GM12891 (cell line): ENCODE results near the gene TRPV5.

Source experiments
- DNase-seq: peaks from one replicate; pipeline ENCODE4 v3.0.0; 2011; ENCODE audit warnings: low spot score; ENCODE audit not compliant: insufficient read length
- FAIRE-seq: peaks from 2 replicates; lab custom pipeline; 2011; peaks lifted over from hg19 to GRCh38; lab: Jason Lieb, UNC
- PAX5 ChIP-seq: IDR thresholded peaks from 2 replicates; pipeline ENCODE4 v1.6.1; 2011; ENCODE audit warnings: low read length, moderate library complexity, mild to moderate bottlenecking; ENCODE audit not compliant: insufficient read depth, severe bottlenecking
- POLR2A ChIP-seq: IDR thresholded peaks from 2 replicates; pipeline ENCODE4 v1.6.1; 2011; ENCODE audit warnings: low read depth, low read length, control low read depth
- POLR2AphosphoS5 ChIP-seq: IDR thresholded peaks from 2 replicates; pipeline ENCODE4 v1.6.1; 2011; ENCODE audit warnings: low read depth, low read length, control low read depth
- POU2F2 ChIP-seq: IDR thresholded peaks from 2 replicates; pipeline ENCODE4 v1.6.1; 2011; ENCODE audit warnings: low read depth, mild to moderate bottlenecking, control low read depth, low read length, moderate library complexity
- SPI1 ChIP-seq: IDR thresholded peaks from 2 replicates; pipeline ENCODE4 v1.6.1; 2011; ENCODE audit warnings: low read depth, low read length, control low read depth
- TAF1 ChIP-seq: IDR thresholded peaks from 2 replicates; pipeline ENCODE4 v1.6.1; 2011; ENCODE audit warnings: low read depth, low read length, control low read depth

The TRPV5 gene

DNA sequence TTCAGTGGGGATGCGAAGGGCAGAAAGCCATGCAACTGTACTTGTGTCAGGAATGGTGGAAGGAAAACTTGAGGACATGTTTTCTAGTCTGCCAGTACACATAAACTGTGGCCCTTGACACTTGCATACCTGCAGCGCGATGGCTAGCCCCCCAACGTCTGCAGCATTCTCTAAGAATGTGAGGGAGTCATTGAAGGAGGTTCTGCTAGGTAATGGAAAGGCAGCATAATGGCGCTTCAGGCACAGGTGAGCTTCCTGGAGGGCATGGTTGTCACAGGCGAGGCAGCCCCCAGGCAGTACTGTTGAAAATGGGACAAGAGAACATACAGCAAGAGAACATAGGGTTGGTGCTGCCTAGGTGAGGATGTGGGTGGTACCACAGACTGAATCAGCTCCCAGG, 9.2 kb upstream of the TRPV5 start:
- DNase-seq (no peak), FAIRE-seq (no peak)
- TF ChIP-seq POLR2AphosphoS5 (no peak), TAF1 (no peak)

DNA sequence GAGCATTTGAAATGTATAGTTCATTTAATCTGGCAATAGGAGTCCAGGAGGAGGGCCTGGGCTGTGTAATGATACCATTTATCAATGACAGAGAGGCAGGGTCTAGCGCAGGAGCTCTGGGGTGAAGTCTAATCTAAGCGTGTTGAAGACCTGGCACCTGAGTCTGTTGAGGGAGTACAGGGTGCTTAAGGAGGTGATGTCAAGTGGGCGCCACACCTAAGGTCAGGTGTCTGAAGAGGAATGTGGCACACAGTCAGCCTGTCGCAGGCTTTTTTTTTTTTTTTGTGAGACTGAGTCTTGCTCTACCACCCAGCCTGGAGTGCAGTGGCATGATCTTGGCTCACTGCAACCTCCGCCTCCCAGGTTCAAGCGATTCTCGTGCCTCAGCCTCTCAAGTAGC, 8.0 kb upstream of the TRPV5 start:
- TF ChIP-seq POU2F2 (no peak), POLR2AphosphoS5 (no peak), POLR2A (no peak), SPI1 (no peak), PAX5 (no peak), TAF1 (no peak)
- DNase-seq (no peak), FAIRE-seq (no peak)

DNA sequence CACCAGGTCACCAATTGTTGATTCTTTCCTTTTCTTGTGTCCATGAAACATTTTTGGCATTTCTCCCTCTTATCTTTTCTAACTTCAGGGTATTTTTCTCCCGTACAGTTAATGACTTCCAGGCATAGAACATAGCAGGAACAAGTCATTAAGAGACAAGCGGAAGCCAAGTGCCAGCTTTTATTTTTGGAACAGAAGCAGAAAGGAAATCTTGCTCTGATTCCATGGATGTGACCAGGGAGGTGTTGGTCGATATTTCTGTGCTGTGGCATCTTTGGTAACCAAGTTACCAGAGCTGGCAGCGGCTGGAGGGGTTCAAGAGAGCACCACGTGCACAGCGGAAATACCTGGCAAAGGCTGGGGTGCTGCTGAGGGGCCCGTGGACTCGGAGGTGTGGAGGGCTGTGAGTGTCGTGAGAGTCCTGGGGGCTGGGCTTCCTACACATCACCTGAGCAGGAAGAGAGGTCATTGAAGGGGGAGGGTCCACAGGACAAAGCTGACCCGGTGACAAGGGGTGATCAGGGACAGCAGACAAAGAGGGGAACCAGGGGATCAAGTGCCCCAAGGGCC, 7.5 kb upstream of the TRPV5 start:
- DNase-seq (no peak), FAIRE-seq (no peak)
- no peak for TF ChIP-seq POLR2AphosphoS5
- TF ChIP-seq SPI1, result no peak
- TF ChIP-seq POLR2A, result no peak

DNA sequence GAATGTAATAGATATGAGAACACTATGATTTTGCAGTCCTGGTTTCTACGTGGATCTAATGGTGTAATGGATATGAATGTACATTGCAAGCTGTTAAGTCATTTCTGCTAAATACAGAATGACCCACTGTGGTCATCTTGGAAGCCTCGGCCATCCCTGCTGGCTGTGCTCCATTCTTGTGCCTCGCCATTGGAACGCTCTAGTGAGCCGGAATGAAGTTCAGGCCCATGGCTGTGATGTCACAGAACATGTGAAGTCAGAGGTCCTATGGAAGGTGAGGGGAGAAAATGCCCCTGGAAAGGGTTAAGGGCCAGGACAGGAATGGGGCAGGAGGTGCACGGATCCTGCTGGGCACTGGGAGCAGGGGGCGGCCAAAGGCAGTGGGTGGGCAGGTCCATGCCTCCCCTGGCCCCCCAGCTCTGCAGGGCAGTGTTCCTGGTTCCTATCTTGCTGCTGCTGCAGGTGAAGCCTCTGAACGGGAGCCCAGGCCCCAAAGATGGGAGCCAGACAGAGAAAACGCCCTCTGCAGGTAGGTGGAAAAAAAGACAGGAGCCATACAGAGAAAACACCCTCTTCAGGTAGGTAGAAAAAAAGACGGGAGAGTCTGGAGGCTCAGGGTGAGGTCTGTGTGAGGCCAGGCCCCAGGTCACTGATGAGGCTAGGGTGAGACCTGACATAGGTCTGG, 5.8 kb upstream of the TRPV5 start, which contains the start of gene LLCFC1:
TSS of gene LLCFC1 (plus strand) at position 259 of the 685 bp plus-strand sequence. CDS start at position 397, 138 bp downstream.
- DNase-seq, result peak; percentile 51
- FAIRE-seq, result no peak
- no peak for TF ChIP-seq POLR2AphosphoS5
- TF ChIP-seq POLR2A, result no peak
- TF ChIP-seq TAF1, result no peak
- TF ChIP-seq PAX5, result no peak
- no peak for TF ChIP-seq SPI1
- no peak for TF ChIP-seq POU2F2

DNA sequence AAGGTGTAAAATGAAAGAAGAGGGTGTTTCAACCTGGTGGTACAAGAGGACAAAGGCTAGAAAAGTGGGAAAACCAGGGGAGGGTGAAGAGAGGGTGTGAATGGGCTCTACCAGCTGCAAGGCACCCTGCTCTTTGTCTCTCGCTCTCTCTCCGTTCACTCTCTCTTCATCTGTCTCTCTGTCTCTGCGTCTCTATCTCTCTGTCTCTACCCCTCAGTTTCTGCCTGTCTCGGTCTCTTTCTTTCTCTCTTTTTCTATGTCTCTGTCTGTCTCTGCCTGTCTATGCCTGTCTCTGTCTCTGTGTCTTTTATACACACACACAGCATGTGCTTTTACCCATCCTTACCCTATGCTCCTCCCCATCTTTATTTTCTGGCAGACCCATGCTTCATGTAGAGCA, 5.1 kb upstream of the TRPV5 start:
- TF ChIP-seq TAF1 (no peak), POU2F2 (no peak), POLR2A (no peak), PAX5 (no peak), POLR2AphosphoS5 (no peak), SPI1 (no peak)
- FAIRE-seq (no peak), DNase-seq (no peak)

DNA sequence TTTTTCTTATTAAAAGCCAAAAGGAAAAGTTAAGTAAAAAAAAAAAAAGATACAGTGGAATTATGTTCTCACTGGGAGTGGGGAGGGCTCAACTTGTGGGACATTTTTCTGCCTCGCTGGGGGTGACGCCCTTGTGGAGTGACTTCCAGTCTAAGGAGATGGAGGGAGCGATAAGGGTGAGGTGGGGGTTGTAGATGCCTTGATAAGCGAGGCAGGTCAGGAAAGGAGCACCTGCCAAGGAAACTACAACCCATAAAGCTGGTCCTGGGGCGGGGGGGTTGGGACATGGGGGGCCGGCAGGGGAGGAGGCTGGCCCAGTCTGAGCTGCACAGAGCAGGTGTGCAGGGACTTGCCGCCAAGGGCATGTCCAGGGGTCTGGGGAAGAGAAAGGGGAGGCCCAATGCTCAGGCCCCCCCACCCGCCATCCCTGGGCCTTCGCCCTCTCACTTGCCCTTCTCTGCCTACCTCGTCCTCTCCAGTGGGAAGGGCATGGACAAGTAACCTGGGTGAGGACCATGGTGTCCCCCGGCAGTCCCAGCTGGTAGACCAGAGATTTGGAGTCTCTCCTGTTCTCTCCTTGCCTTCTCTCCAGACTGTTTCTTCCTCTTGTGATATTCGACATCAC, 2.5 kb upstream of the TRPV5 start:
- FAIRE-seq, result no peak
- no peak for DNase-seq
- TF ChIP-seq POU2F2 (no peak), POLR2AphosphoS5 (no peak), TAF1 (no peak), SPI1 (no peak), PAX5 (no peak), POLR2A (no peak)

DNA sequence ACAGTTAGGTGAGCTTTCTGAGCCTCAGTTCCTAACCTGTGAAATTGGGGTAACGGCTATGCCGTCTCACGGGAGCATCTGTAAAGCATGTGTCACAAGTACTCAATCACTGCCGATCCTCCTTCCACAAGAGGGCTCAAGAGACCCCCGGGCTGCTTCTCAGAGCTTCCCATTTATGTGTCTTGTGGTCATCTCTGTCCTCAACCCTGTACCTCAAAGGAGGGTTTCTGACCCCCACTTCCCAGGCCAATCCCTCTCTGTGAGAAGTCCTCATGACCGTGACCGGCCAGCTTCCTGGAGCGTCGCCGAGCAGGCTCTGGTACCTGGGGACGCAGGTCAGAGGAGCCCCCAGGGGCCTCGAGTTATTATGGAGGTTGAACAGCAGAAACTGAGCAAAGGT, 510 bp upstream of the TRPV5 start:
- DNase-seq (no peak), FAIRE-seq (no peak)
- TF ChIP-seq SPI1, result no peak
- no peak for TF ChIP-seq TAF1
- TF ChIP-seq PAX5, result no peak
- no peak for TF ChIP-seq POLR2AphosphoS5
- no peak for TF ChIP-seq POLR2A
- no peak for TF ChIP-seq POU2F2

DNA sequence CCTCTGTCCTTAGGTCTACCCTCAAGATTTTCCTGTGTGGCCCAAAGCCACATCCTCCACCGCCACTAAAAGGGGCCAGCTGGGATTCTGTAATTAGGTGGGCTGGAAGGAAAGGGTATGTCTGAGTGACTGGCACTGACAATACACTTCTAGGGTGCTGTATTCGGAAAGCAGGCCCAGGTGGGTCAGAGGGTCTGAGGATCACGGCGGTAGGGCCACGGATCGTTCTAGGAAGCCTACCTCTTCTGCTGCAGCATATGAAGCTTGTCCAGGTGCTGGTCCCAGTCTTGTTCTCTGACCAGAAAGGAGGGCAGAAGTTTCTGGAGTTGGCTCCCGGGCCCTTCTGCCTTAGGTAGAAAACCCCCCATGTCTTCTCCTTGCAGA, 462 bp downstream of the TRPV5 start:
- FAIRE-seq (no peak), DNase-seq (no peak)
- TF ChIP-seq POLR2A (no peak), PAX5 (no peak), POLR2AphosphoS5 (no peak), TAF1 (no peak), POU2F2 (no peak), SPI1 (no peak)

DNA sequence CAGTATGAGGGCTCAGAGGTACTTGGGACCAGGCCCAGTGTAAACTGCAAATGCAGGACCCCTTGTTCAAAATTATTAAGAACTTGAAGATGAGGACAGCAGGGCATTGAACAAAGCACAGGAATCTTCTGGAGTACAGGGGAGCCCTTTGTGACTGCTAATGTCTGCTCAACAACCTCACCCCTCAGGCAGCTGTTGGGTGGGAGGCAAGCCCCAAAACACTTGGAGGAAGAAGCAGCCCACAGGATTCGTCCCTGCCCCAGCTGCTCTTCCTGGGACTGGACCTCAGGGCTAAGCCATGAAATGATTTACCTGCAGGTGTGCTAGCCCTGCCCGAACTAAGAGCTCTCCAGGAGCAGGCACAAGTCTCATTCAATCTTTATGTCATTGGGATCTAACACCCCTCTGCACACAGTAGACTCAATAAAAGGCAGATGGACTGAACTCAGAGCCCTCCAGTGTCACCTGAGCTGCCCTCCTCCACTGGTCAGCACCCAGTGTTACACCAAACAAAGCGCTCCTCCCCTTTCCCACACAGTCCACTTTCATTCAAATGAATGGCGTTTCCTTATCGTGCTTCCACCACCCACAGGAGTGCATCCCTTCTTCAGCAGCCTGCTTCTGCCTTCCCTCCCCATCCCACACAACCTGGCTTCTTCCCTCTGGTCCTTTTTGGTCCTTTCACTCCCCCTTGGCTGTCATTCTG, 1.0 kb downstream of the TRPV5 start:
- TF ChIP-seq POU2F2 (no peak), POLR2AphosphoS5 (no peak), PAX5 (no peak), POLR2A (no peak), TAF1 (no peak), SPI1 (no peak)
- FAIRE-seq (no peak), DNase-seq (no peak)
